Right lobe of liver (tissue), 6 donors: ENCODE data around the gene RND3. TPM values are rescaled to one million over a fixed set of nuclear protein-coding genes. Genes with fewer than 3 reads are reported as not detected.

Source experiments
- ATAC-seq, 4 donors: fragments of 200-7000 bp; cut with Tn5 transposase; one replicate each; pipeline ENCODE4 v1.9.1; 2020; ENCODE audit warnings: mild to moderate bottlenecking in 4 of 4, moderate library complexity in 4 of 4
- DNase-seq, 3 donors: peaks; one replicate each; pipeline ENCODE4 v3.0.0-alpha.2; 2020
- H3K27ac ChIP-seq, 3 donors: fragments of 200-600 bp; one replicate each; pipeline ENCODE4 v1.8.0; 2022
- H3K27me3 ChIP-seq, 2 donors: fragments of 200-600 bp; one replicate each; pipeline ENCODE4 v1.8.0; 2022
- H3K36me3 ChIP-seq, 4 donors: fragments of 200-600 bp; sonication (generic) in 1 of 4; one replicate each; pipeline versions ENCODE4 v1.5.1 to v1.8.0; 2017 to 2022; ENCODE audit warnings: control low read depth in 1 of 4
- H3K4me1 ChIP-seq, 4 donors: fragments of 200-600 bp; sonication (generic) in 1 of 4; one replicate each; pipeline versions ENCODE4 v1.5.1 to v1.8.0; 2017 to 2022; ENCODE audit warnings: control low read depth in 1 of 4
- H3K4me3 ChIP-seq, 3 donors: fragments of 200-600 bp; one replicate each; pipeline ENCODE4 v1.8.0; 2022
- H3K9me3 ChIP-seq, 4 donors: fragments of 200-600 bp; sonication (generic) in 1 of 4; one replicate each; pipeline versions ENCODE4 v1.5.1 to v1.8.0; 2017 to 2022; ENCODE audit warnings: control low read depth in 1 of 4
- CTCF ChIP-seq, 4 donors: fragments of 200-600 bp in 3 of 4; fragments of 450-650 bp in 1 of 4; IDR thresholded peaks; one replicate each; pipeline versions ENCODE4 v1.5.1 to v1.8.0; 2016 to 2022; ENCODE audit warnings: antibody characterized with exemption in 4 of 4, mild to moderate bottlenecking in 2 of 4
- POLR2A ChIP-seq: fragments of 450-650 bp; IDR thresholded peaks from one replicate; pipeline ENCODE4 v1.6.1; 2017; ENCODE audit warnings: antibody characterized with exemption, mild to moderate bottlenecking
- WGBS: methylation state at CpG from one replicate; pipeline ENCODE4 v1.1.6; 2018; ENCODE audit warnings: low coverage, low lambda C conversion rate; ENCODE audit not compliant: insufficient coverage; ENCODE audit errors: missing lambda C conversion rate; 5-methylcytosine and 5-hydroxymethylcytosine counted together
- intact Hi-C, 2 donors: fragments of 100-400 bp; cut with DNase I; formaldehyde crosslinking; loops; one replicate each; pipeline versions ENCODE4 v1.11.2 to v1.14.1; 2022
- total RNA-seq, 6 experiments: library from RNA; depleted of rRNA in 2 of 6; stranded (reverse); fragments of >200 nt in 2 of 6; fragmentation: NEBNext Ultra II Directional in 3 of 6; extraction: Animal tissue kit (Norgen Biotek cat#: 25700) in 3 of 6; gene quantifications; one replicate each; pipeline versions ENCODE4 v1.1.0 to v1.2.4, GENCODE V29; 2016 to 2023
- donor health status: DM: no; HTN: yes; CAD: no.
- donor health status: DM: no; HTN: no; CAD: no.
- donor health status: DM: no; HTN: no; CAD: no.
- donor health status: DM: no; HTN: yes; CAD: no.
- donor health status: DM: no; HTN: yes; CAD: no.

The RND3 gene
- total RNA-seq, 6 experiments from 2014 or later: 20.0 to 70.5 (median 36.8) TPM

- H3K9me3 ChIP-seq: no peaks in the 10 kb centered on the region
- H3K36me3 ChIP-seq: peaks cover 0 to 11% (median 0%) of the 10 kb centered on the region in 4 donors
- peak overlapping the region; percentile 65 to 85 (median 76) for H3K4me3 ChIP-seq
- 2% methylated on average over 33 of the region's 62 CpGs for WGBS
- TF ChIP-seq CTCF (IDR thresholded peaks at IDR 0.05) (no peak), POLR2A (peak; percentile 64)
- peaks cover 0 to 27% (median 10%) of the 10 kb centered on the region in 4 donors for H3K4me1 ChIP-seq
- DNase-seq: peak; percentile 71 to 80 (median 77)
- ATAC-seq: peak; percentile 54 to 63 (median 62)
- H3K27ac ChIP-seq: peak overlapping the region; percentile 88 to 97 (median 95)
- H3K27me3 ChIP-seq: no peaks in the 10 kb centered on the region
- intact Hi-C loops: no loop called here
Observed at GRCh38 chr2:150485871-150486538, 1.5 kb downstream of the RND3 start.

GRCh38 chr2:150485114-150485870 lies 2.2 kb downstream of the RND3 start:
- TF ChIP-seq CTCF (IDR thresholded peaks at IDR 0.05) (peak in 1 of 4 donors; percentile 7), POLR2A (peak; percentile 37)
- H3K4me3 ChIP-seq: peak overlapping the region; percentile 65 to 85 (median 76)
- peak; percentile 87 to 92 (median 92) for DNase-seq
- peak overlapping the region; percentile 88 to 97 (median 95) for H3K27ac ChIP-seq
- 0% methylated on average over 16 of the region's 43 CpGs for WGBS
- peaks cover 0 to 34% (median 13%) of the 10 kb centered on the region in 4 donors for H3K4me1 ChIP-seq
- no peaks in the 10 kb centered on the region for H3K27me3 ChIP-seq
- ATAC-seq: peak; percentile 63 to 75 (median 72)
- peaks cover 0 to 14% (median 0%) of the 10 kb centered on the region in 4 donors for H3K36me3 ChIP-seq
- intact Hi-C loops: no loop called here
- H3K9me3 ChIP-seq: no peaks in the 10 kb centered on the region

- intact Hi-C loops: no loop called here
- TF ChIP-seq CTCF (IDR thresholded peaks at IDR 0.05) (no peak), POLR2A (peak; percentile 16)
- 28% methylated on average over 6 of the region's 7 CpGs for WGBS
Observed at GRCh38 chr2:150484461-150485021, 2.9 kb downstream of the RND3 start.

GRCh38 chr2:150484006-150484405 lies 3.5 kb downstream of the RND3 start:
- intact Hi-C loops: no loop called here
- Histone ChIP-seq H3K4me1 (peaks cover 0 to 47% (median 19%) of the 10 kb centered on the region in 4 donors), H3K27me3 (no peaks in the 10 kb centered on the region), H3K36me3 (peaks cover 0 to 15% (median 0%) of the 10 kb centered on the region in 4 donors), H3K4me3 (peak overlapping the region; percentile 2 to 85 (median 65)), H3K27ac (peak overlapping the region; percentile 88 to 97 (median 95)), H3K9me3 (no peaks in the 10 kb centered on the region)
- TF ChIP-seq POLR2A (peak; percentile 15), CTCF (IDR thresholded peaks at IDR 0.05) (no peak)
- DNase-seq (no peak), ATAC-seq (no peak)
- WGBS: 29% methylated on average over 3 of the region's 3 CpGs

More at GRCh38 chr2:150484461-150485021, 2.9 kb downstream of the RND3 start:
- no peaks in the 10 kb centered on the region for H3K9me3 ChIP-seq
- H3K27me3 ChIP-seq: no peaks in the 10 kb centered on the region
- peaks cover 0 to 42% (median 16%) of the 10 kb centered on the region in 4 donors for H3K4me1 ChIP-seq
- H3K27ac ChIP-seq: peak overlapping the region; percentile 88 to 97 (median 95)
- H3K4me3 ChIP-seq: peak overlapping the region; percentile 65 to 85 (median 76)
- DNase-seq: no peak
- H3K36me3 ChIP-seq: peaks cover 0 to 15% (median 0%) of the 10 kb centered on the region in 4 donors
- ATAC-seq: no peak
